Natural killer cell (primary cell): Measurements from ENCODE around the gene CHD5. TPM values are rescaled to one million over a fixed set of nuclear protein-coding genes. Genes with fewer than 3 reads are reported as not detected.

Source experiments
- ATAC-seq, 3 donors: fragments of 150-1000 bp in 2 of 3; fragments of 200-7000 bp in 1 of 3; cut with Tn5 transposase; 1 replicate in 1 of 3; 2 replicates in 2 of 3; pipeline ENCODE4 v1.10.0; 2021; ENCODE audit warnings: mild to moderate bottlenecking in 2 of 3, moderate library complexity in 2 of 3
- DNase-seq, 2 donors: peaks; one replicate each; pipeline versions ENCODE4 v3.0.0 to v3.0.0-alpha.2; 2013 to 2021; ENCODE audit warnings: mixed read lengths in 1 of 2
- H3K27ac ChIP-seq: one replicate; pipeline ENCODE4 v1.5.1; 2013; ENCODE audit warnings: mild to moderate bottlenecking, low read length
- H3K27me3 ChIP-seq: one replicate; pipeline ENCODE4 v1.6.1; 2013; ENCODE audit warnings: low read length; ENCODE audit not compliant: control insufficient read depth, insufficient read depth
- H3K36me3 ChIP-seq: one replicate; pipeline ENCODE4 v1.6.1; 2013; ENCODE audit warnings: low read length; ENCODE audit not compliant: control insufficient read depth, insufficient read depth
- H3K4me1 ChIP-seq: one replicate; pipeline ENCODE4 v1.6.1; 2013; ENCODE audit warnings: low read length; ENCODE audit not compliant: control insufficient read depth, insufficient read depth
- H3K4me3 ChIP-seq: one replicate; pipeline ENCODE4 v1.5.1; 2013; ENCODE audit warnings: low read length
- H3K9me3 ChIP-seq: one replicate; pipeline ENCODE4 v1.6.1; 2013; ENCODE audit warnings: low read length; ENCODE audit not compliant: control insufficient read depth, insufficient read depth
- H3K27ac Mint-ChIP-seq, 2 donors: one replicate each; pipeline ENCODE4 v1.8.0; 2022; ENCODE audit warnings: mild to moderate bottlenecking in 2 of 2, mixed read lengths in 2 of 2, moderate library complexity in 1 of 2
- H3K27me3 Mint-ChIP-seq, 2 donors: one replicate each; pipeline ENCODE4 v1.8.0; 2022; ENCODE audit warnings: low read depth in 2 of 2, mixed read lengths in 2 of 2
- H3K36me3 Mint-ChIP-seq: one replicate; pipeline ENCODE4 v1.8.0; 2022; ENCODE audit warnings: mixed read lengths
- H3K4me1 Mint-ChIP-seq, 2 donors: one replicate each; pipeline ENCODE4 v1.8.0; 2022; ENCODE audit warnings: mixed read lengths in 2 of 2
- H3K4me3 Mint-ChIP-seq: one replicate; pipeline ENCODE4 v1.8.0; 2022; ENCODE audit warnings: mild to moderate bottlenecking, moderate library complexity, mixed read lengths
- H3K9me3 Mint-ChIP-seq, 2 donors: one replicate each; pipeline ENCODE4 v1.8.0; 2022; ENCODE audit warnings: mixed read lengths in 2 of 2
- WGBS: methylation state at CpG from one replicate; pipeline ENCODE4 v1.1.7; 2013; ENCODE audit warnings: missing lambda C conversion rate; ENCODE audit not compliant: insufficient coverage; 5-methylcytosine and 5-hydroxymethylcytosine counted together
- intact Hi-C: fragments of 100-400 bp; cut with micrococcal nuclease; formaldehyde crosslinking; loops from one replicate; pipeline ENCODE4 v1.14.2; 2022
- total RNA-seq, 4 donors: library from RNA; stranded (reverse); fragments of 120-200 nt in 1 of 4; gene quantifications; one replicate each; pipeline versions ENCODE4 v1.2.3 to v1.2.4, GENCODE V29; 2013 to 2022
- TF ChIP-seq, protein P1 (sequence below): fragments of 200-600 bp; IDR thresholded peaks from one replicate; pipeline ENCODE4 v1.8.0; 2022; ENCODE audit warnings: antibody characterized with exemption

CHD5 gene
- total RNA-seq, 3 donors from 2014 or later (not counting 1 experiment from before 2014, with no cell fraction given) = 0.34 to 1.2 (median 0.73) TPM

DNA sequence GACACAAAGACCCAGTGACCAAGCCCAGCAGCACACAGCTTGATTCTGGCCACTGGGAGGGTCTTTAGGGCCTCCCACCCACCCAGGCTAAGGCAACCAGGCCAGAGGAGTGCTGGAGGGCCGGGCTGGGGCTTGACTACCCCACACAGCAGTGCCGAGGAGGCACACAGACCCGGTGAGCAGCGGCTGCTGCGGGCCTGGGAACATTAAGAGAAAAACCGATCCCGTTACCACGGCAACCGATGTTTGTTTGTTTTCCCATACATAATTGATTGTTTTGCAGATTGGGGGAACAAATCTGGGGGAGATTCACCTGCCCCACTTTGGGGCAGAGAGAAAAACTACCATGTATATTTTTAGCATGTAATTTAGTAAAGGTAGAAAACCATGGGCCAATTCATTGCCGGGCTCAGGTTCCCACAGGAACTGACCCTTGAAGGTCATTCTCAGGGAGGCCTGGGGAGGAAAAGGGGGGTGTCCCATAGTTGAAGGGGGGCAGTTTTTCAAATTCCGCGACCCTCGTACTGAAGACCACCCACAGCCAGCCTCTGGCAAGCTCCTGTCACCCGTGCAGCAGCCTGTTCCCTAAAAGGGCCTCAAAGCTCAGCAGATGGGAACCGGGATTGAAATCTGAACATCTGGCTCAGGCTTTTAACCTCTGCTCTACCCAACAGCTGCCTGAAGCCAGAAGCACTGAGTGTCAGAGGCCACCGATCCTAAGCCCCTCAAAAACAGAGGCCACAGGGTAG, 35.3 kb downstream of the CHD5 start:
- H3K4me3 Mint-ChIP-seq = no peak overlapping the region
- Histone ChIP-seq H3K27ac (no peak overlapping the region), H3K9me3 (no peaks in the 10 kb centered on the region), H3K36me3 (no peaks in the 10 kb centered on the region), H3K4me1 (peaks cover 27% of the 10 kb centered on the region), H3K4me3 (no peak overlapping the region), H3K27me3 (peaks cover 9% of the 10 kb centered on the region)
- H3K4me1 Mint-ChIP-seq = peaks cover 0 to 13% of the 10 kb centered on the region in 2 donors
- DNase-seq = no peak
- H3K27me3 Mint-ChIP-seq = no peaks in the 10 kb centered on the region
- 88% methylated on average over 16 of the region's 16 CpGs for WGBS
- no peaks in the 10 kb centered on the region for H3K9me3 Mint-ChIP-seq
- no peaks in the 10 kb centered on the region for H3K36me3 Mint-ChIP-seq
- H3K27ac Mint-ChIP-seq = no peak overlapping the region
- intact Hi-C loops = no loop called here
- ATAC-seq = no peak
- TF ChIP-seq, protein P1, sequence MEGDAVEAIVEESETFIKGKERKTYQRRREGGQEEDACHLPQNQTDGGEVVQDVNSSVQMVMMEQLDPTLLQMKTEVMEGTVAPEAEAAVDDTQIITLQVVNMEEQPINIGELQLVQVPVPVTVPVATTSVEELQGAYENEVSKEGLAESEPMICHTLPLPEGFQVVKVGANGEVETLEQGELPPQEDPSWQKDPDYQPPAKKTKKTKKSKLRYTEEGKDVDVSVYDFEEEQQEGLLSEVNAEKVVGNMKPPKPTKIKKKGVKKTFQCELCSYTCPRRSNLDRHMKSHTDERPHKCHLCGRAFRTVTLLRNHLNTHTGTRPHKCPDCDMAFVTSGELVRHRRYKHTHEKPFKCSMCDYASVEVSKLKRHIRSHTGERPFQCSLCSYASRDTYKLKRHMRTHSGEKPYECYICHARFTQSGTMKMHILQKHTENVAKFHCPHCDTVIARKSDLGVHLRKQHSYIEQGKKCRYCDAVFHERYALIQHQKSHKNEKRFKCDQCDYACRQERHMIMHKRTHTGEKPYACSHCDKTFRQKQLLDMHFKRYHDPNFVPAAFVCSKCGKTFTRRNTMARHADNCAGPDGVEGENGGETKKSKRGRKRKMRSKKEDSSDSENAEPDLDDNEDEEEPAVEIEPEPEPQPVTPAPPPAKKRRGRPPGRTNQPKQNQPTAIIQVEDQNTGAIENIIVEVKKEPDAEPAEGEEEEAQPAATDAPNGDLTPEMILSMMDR = no peak

DNA sequence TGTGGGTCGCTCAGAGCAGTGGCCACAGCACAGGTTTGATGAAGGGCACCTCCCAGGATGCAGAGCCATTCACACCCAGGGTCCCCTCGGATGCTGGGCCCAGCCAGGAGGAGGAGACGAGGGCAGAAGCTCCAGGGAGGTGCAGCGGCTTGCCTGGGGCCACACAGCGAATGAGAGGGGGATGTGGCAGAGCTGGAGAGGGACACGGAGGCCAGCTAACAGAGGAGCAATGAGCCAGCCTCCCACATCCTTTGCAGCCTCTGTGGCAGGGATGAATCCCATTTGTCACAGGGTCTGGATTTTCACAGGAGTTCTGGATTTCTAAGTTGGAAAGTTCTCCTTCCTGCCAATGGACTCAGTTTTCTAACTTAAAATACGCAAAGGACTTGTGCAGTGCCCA, 35.9 kb downstream of the CHD5 start:
- DNase-seq (no peak), ATAC-seq (no peak)
- TF ChIP-seq, protein P1 = no peak
- H3K9me3 ChIP-seq = no peaks in the 10 kb centered on the region
- intact Hi-C loops = no loop called here
- H3K9me3 Mint-ChIP-seq = no peaks in the 10 kb centered on the region
- H3K4me3 ChIP-seq = no peak overlapping the region
- H3K36me3 ChIP-seq = no peaks in the 10 kb centered on the region
- H3K27ac ChIP-seq = no peak overlapping the region
- H3K27me3 Mint-ChIP-seq = no peaks in the 10 kb centered on the region
- H3K4me1 Mint-ChIP-seq = peaks cover 0 to 13% of the 10 kb centered on the region in 2 donors
- no peak overlapping the region for H3K27ac Mint-ChIP-seq
- peaks cover 7% of the 10 kb centered on the region for H3K27me3 ChIP-seq
- H3K4me3 Mint-ChIP-seq = no peak overlapping the region
- peaks cover 26% of the 10 kb centered on the region for H3K4me1 ChIP-seq
- H3K36me3 Mint-ChIP-seq = no peaks in the 10 kb centered on the region
- WGBS = 87% methylated on average over 7 of the region's 7 CpGs

DNA sequence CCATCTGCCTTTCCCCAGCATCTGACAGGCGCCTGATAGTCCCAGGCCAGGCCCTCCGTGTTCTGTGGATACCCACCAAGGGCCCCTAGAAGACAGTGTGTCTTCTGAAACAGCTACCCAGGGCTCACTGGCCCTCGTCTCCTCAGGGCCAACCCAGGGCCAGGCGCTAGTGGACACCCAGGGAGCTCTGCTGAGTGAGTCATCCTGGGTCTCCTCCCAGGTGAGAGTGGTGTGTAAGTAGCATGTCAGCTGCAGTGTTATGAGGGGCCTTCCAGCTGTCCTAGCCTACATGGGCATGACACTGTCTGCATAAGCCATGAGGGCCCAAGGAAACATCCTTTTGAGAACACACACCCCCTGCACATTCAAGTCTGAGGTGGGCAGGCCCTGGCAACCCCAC, 36.7 kb downstream of the CHD5 start:
- Mint-ChIP-seq H3K4me1 (peaks cover 0 to 6% of the 10 kb centered on the region in 2 donors), H3K27ac (no peak overlapping the region), H3K9me3 (no peaks in the 10 kb centered on the region), H3K27me3 (no peaks in the 10 kb centered on the region), H3K36me3 (no peaks in the 10 kb centered on the region), H3K4me3 (no peak overlapping the region)
- WGBS = 86% methylated on average over 4 of the region's 4 CpGs
- no peaks in the 10 kb centered on the region for H3K36me3 ChIP-seq
- no peak overlapping the region for H3K4me3 ChIP-seq
- intact Hi-C loops = no loop called here
- TF ChIP-seq, protein P1 = no peak
- ATAC-seq (no peak), DNase-seq (no peak)
- H3K27me3 ChIP-seq = peaks cover 2% of the 10 kb centered on the region
- H3K27ac ChIP-seq = no peak overlapping the region
- H3K9me3 ChIP-seq = no peaks in the 10 kb centered on the region
- H3K4me1 ChIP-seq = peaks cover 18% of the 10 kb centered on the region

DNA sequence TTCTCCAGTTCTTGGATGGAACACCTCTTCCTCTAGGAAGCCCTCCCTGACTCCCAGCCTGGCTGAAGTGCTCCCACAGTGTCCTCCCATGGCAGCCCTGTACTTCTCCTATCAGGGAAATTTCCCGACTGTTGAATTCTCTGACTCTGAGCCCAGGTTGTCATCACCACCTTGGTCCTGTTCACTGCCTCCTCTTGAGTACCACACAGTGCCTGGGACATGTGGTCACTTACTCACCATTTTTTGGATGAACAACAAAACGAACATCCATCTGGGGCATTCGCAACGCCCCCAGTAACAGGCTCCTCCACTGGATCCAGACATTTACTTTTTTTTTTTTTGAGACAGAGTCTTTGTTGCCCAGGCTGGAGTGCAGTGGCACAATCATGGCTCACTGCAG, 37.4 kb downstream of the CHD5 start:
- Histone ChIP-seq H3K36me3 (no peaks in the 10 kb centered on the region), H3K4me1 (peaks cover 11% of the 10 kb centered on the region), H3K9me3 (no peaks in the 10 kb centered on the region), H3K4me3 (no peak overlapping the region), H3K27me3 (no peaks in the 10 kb centered on the region), H3K27ac (no peak overlapping the region)
- WGBS = 86% methylated on average over 4 of the region's 4 CpGs
- no peak overlapping the region for H3K27ac Mint-ChIP-seq
- no peak overlapping the region for H3K4me3 Mint-ChIP-seq
- no peaks in the 10 kb centered on the region for H3K9me3 Mint-ChIP-seq
- intact Hi-C loops = no loop called here
- no peaks in the 10 kb centered on the region for H3K36me3 Mint-ChIP-seq
- H3K4me1 Mint-ChIP-seq = no peaks in the 10 kb centered on the region
- TF ChIP-seq, protein P1 = no peak
- DNase-seq = no peak
- H3K27me3 Mint-ChIP-seq = no peaks in the 10 kb centered on the region
- no peak for ATAC-seq
